Endothelial cell (in vitro differentiated cells): ENCODE data around the gene CEP41. TPM values are rescaled to one million over a fixed set of nuclear protein-coding genes. Genes with fewer than 3 reads are reported as not detected.
A peak's percentile ranks its signal among the peaks of the same experiment; 100 is the strongest.

ENCODE experiments used
- DNase-seq: peaks from one replicate; pipeline ENCODE4 v3.0.0; 2021; ENCODE audit warnings: low spot score
- H3K27ac Mint-ChIP-seq: one replicate; pipeline ENCODE4 v1.8.0; 2021; ENCODE audit warnings: mixed read lengths, inconsistent platforms; ENCODE audit not compliant: unreplicated experiment
- H3K27me3 Mint-ChIP-seq: one replicate; pipeline ENCODE4 v1.8.0; 2021; ENCODE audit warnings: mild to moderate bottlenecking, moderate library complexity, mixed read lengths, inconsistent platforms; ENCODE audit not compliant: unreplicated experiment
- H3K36me3 Mint-ChIP-seq: one replicate; pipeline ENCODE4 v1.8.0; 2021; ENCODE audit warnings: mild to moderate bottlenecking, low read depth, mixed read lengths, inconsistent platforms; ENCODE audit not compliant: unreplicated experiment
- H3K4me1 Mint-ChIP-seq: one replicate; pipeline ENCODE4 v1.8.0; 2021; ENCODE audit warnings: mild to moderate bottlenecking, mixed read lengths, inconsistent platforms; ENCODE audit not compliant: unreplicated experiment
- H3K4me3 Mint-ChIP-seq: one replicate; pipeline ENCODE4 v1.8.0; 2021; ENCODE audit warnings: mild to moderate bottlenecking, mixed read lengths, inconsistent platforms; ENCODE audit not compliant: unreplicated experiment
- H3K9me3 Mint-ChIP-seq: one replicate; pipeline ENCODE4 v1.8.0; 2021; ENCODE audit warnings: mixed read lengths, inconsistent platforms; ENCODE audit not compliant: unreplicated experiment
- CTCF ChIP-seq: fragments of 200-600 bp; sonication (generic); IDR thresholded peaks from one replicate; pipeline ENCODE4 v1.5.0; 2021; ENCODE audit warnings: antibody characterized with exemption; ENCODE audit not compliant: unreplicated experiment
- total RNA-seq: library from RNA; stranded (reverse); fragmentation: NEBNext Ultra II Directional; extraction: Animal tissue kit (Norgen Biotek cat#: 25700); gene quantifications from one replicate; pipeline ENCODE4 v1.2.1, GENCODE V29; 2021; ENCODE audit not compliant: unreplicated experiment

CEP41 gene
- total RNA-seq, 1 donor from 2014 or later = 14.3 TPM

- H3K4me3 Mint-ChIP-seq = no peak overlapping the region
Measured at GRCh38 chr7:130444751-130445407, 4.1 kb upstream of the CEP41 start.

GRCh38 chr7:130444234-130444633 lies 3.4 kb upstream of the CEP41 start:
- H3K27ac Mint-ChIP-seq = no peak overlapping the region
- H3K27me3 Mint-ChIP-seq = peaks cover 6% of the 10 kb centered on the region
- peaks cover 4% of the 10 kb centered on the region for H3K36me3 Mint-ChIP-seq
- H3K9me3 Mint-ChIP-seq = no peaks in the 10 kb centered on the region
- no peak overlapping the region for H3K4me3 Mint-ChIP-seq
- no peak for DNase-seq
- TF ChIP-seq CTCF = no peak
- H3K4me1 Mint-ChIP-seq = peaks cover 13% of the 10 kb centered on the region

More at GRCh38 chr7:130444751-130445407, 4.1 kb upstream of the CEP41 start:
- peaks cover 4% of the 10 kb centered on the region for H3K36me3 Mint-ChIP-seq
- H3K4me1 Mint-ChIP-seq = peaks cover 7% of the 10 kb centered on the region
- no peak overlapping the region for H3K27ac Mint-ChIP-seq
- no peak for TF ChIP-seq CTCF
- DNase-seq = no peak
- no peaks in the 10 kb centered on the region for H3K9me3 Mint-ChIP-seq
- peaks cover 4% of the 10 kb centered on the region for H3K27me3 Mint-ChIP-seq

- Mint-ChIP-seq H3K9me3 (no peaks in the 10 kb centered on the region), H3K27me3 (peaks cover 6% of the 10 kb centered on the region), H3K4me1 (peaks cover 14% of the 10 kb centered on the region), H3K27ac (peak overlapping the region; percentile 57), H3K4me3 (no peak overlapping the region), H3K36me3 (peaks cover 2% of the 10 kb centered on the region)
- DNase-seq = no peak
- TF ChIP-seq CTCF = no peak
Measured at GRCh38 chr7:130442601-130443000, 1.8 kb upstream of the CEP41 start.

- no peak for TF ChIP-seq CTCF
- peaks cover 5% of the 10 kb centered on the region for H3K27me3 Mint-ChIP-seq
- DNase-seq = peak; percentile 35
- peaks cover 14% of the 10 kb centered on the region for H3K4me1 Mint-ChIP-seq
- H3K9me3 Mint-ChIP-seq = no peaks in the 10 kb centered on the region
- no peaks in the 10 kb centered on the region for H3K36me3 Mint-ChIP-seq
- peak overlapping the region; percentile 79 for H3K4me3 Mint-ChIP-seq
- peak overlapping the region; percentile 99 for H3K27ac Mint-ChIP-seq
Measured at GRCh38 chr7:130441408-130441869, 623 bp upstream of the CEP41 start.

GRCh38 chr7:130436253-130436652 lies 4.6 kb downstream of the CEP41 start:
- Mint-ChIP-seq H3K4me3 (no peak overlapping the region), H3K9me3 (no peaks in the 10 kb centered on the region), H3K36me3 (no peaks in the 10 kb centered on the region), H3K27me3 (peaks cover 3% of the 10 kb centered on the region), H3K27ac (no peak overlapping the region), H3K4me1 (peaks cover 15% of the 10 kb centered on the region)
- no peak for TF ChIP-seq CTCF
- no peak for DNase-seq
